Body of pancreas (tissue), 4 donors: ENCODE measurements around the gene HTN1. TPM values are rescaled to one million over a fixed set of nuclear protein-coding genes. Genes with fewer than 3 reads are reported as not detected.
"Not testable (repeated sequence)": the region's sequence is repeated elsewhere in the genome, so short reads cannot be mapped to it uniquely, and the experiment has no call there.

ENCODE experiments used
- ATAC-seq: fragments of 150-250 bp; one replicate; pipeline ENCODE4 v1.9.1; 2016
- DNase-seq, 4 donors: peaks; one replicate each; pipeline ENCODE4 v3.0.0-alpha.2; 2019
- H3K27ac ChIP-seq, 4 donors: fragments of 200-600 bp; sonication (generic); 1 replicate in 3 of 4; 2 replicates in 1 of 4; pipeline versions ENCODE4 v1.5.1 to v1.6.1; 2016 to 2019; ENCODE audit warnings: mild to moderate bottlenecking in 1 of 4, mixed read lengths in 1 of 4, moderate library complexity in 1 of 4
- H3K27me3 ChIP-seq, 2 donors: fragments of 200-600 bp; sonication (generic); one replicate each; pipeline ENCODE4 v1.6.0; 2016; ENCODE audit warnings: mild to moderate bottlenecking in 1 of 2
- H3K36me3 ChIP-seq, 2 donors: fragments of 200-600 bp; sonication (generic); replicated peaks in 1 of 2; 2 replicates each; pipeline ENCODE4 v1.5.1; 2016; ENCODE audit warnings: low read depth in 2 of 2; ENCODE audit not compliant: insufficient read depth in 1 of 2
- H3K4me1 ChIP-seq: fragments of 200-600 bp; sonication (generic); one replicate; pipeline ENCODE4 v1.6.0; 2016
- H3K4me3 ChIP-seq, 2 donors: fragments of 200-600 bp; sonication (generic); 1 replicate in 1 of 2; 2 replicates in 1 of 2; pipeline ENCODE4 v1.5.1; 2016 to 2019
- H3K9me3 ChIP-seq, 3 donors: fragments of 200-600 bp; sonication (generic); 1 replicate in 2 of 3; 2 replicates in 1 of 3; pipeline ENCODE4 v1.5.1; 2016
- POLR2A ChIP-seq, 3 donors: fragments of 450-650 bp; IDR thresholded peaks; one replicate each; pipeline ENCODE4 v1.6.1; 2016; ENCODE audit warnings: antibody characterized with exemption in 3 of 3, mild to moderate bottlenecking in 2 of 3
- WGBS, 2 donors: methylation state at CpG; one replicate each; pipeline ENCODE4 v1.1.5; 2017; 5-methylcytosine and 5-hydroxymethylcytosine counted together
- intact Hi-C: fragments of 100-400 bp; cut with DNase I; formaldehyde crosslinking; loops from one replicate; pipeline ENCODE4 v1.15.1; 2023
- total RNA-seq, 2 donors: library from RNA; depleted of rRNA; stranded (reverse); fragments of >200 nt; gene quantifications; one replicate each; pipeline ENCODE4 v1.1.0, GENCODE V29; 2016
- TF ChIP-seq, protein P1 (sequence below), 7 experiments: fragments of 450-650 bp in 4 of 7; fragments of 200-600 bp in 3 of 7; sonication (generic) in 3 of 7; IDR thresholded peaks; one replicate each; pipeline ENCODE4 v1.5.1; 2016 to 2019; ENCODE audit warnings: antibody characterized with exemption in 7 of 7

HTN1 gene
- total RNA-seq, result not detected

DNA sequence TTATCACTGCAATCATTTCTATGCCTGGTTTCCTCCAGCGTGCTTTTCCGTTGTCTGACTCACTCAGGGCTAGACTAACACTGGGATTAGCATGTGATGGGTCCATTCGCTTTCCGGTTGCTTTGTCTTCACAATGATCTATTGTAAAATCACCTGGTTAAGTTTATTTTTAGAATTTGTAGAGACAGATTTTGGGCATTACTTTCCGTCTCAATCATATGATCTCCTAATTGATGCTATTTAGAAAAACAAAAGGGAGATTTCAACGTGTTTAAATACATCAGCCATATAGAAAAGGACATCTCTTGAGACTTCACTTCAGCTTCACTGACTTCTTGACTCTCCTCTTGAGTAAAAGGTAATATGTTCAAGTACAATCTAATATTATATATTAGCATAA lies at the start of gene HTN1:
HTN1 (plus strand) TSS at position 301 of the 400 bp plus-strand sequence. CDS start 2,639 bp downstream, outside the sequence.
- H3K27ac ChIP-seq, ATAC-seq, H3K9me3 ChIP-seq, H3K36me3 ChIP-seq, DNase-seq, H3K4me1 ChIP-seq, H3K4me3 ChIP-seq, intact Hi-C loops, H3K27me3 ChIP-seq: not testable (repeated sequence)
- 73 to 75% methylated on average over 6 of the region's 6 CpGs for WGBS, 2 donors

DNA sequence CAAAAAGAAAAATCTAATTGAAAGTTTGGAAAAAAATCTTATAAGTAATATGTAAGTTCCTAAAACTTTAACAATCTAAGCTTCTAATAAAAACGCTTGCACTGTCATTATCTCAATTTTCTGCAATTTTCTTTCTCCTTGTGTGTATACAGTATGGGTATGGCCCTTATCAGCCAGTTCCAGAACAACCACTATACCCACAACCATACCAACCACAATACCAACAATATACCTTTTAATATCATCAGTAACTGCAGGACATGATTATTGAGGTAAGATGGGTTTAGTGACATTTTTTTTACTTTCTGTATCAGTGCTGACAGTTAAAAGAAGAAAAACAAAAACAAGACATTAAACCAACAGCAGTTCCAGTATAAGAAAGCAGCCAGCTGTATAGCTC lies 49.5 kb upstream of the HTN1 start:
- no peak overlapping the region for H3K4me3 ChIP-seq
- H3K27ac ChIP-seq, result no peak overlapping the region
- ATAC-seq (no peak), DNase-seq (no peak)
- intact Hi-C loops, result no loop called here
- H3K27me3 ChIP-seq, result no peaks in the 10 kb centered on the region
- no peaks in the 10 kb centered on the region for H3K4me1 ChIP-seq
- no peak for TF ChIP-seq POLR2A (IDR thresholded peaks at IDR 0.05)
- TF ChIP-seq, protein P1, sequence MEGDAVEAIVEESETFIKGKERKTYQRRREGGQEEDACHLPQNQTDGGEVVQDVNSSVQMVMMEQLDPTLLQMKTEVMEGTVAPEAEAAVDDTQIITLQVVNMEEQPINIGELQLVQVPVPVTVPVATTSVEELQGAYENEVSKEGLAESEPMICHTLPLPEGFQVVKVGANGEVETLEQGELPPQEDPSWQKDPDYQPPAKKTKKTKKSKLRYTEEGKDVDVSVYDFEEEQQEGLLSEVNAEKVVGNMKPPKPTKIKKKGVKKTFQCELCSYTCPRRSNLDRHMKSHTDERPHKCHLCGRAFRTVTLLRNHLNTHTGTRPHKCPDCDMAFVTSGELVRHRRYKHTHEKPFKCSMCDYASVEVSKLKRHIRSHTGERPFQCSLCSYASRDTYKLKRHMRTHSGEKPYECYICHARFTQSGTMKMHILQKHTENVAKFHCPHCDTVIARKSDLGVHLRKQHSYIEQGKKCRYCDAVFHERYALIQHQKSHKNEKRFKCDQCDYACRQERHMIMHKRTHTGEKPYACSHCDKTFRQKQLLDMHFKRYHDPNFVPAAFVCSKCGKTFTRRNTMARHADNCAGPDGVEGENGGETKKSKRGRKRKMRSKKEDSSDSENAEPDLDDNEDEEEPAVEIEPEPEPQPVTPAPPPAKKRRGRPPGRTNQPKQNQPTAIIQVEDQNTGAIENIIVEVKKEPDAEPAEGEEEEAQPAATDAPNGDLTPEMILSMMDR (IDR thresholded peaks at IDR 0.05), result no peak
- 54 to 63% methylated on average over 1 of the region's 1 CpG for WGBS, 2 donors
- no peaks in the 10 kb centered on the region for H3K9me3 ChIP-seq
- H3K36me3 ChIP-seq, result no peaks in the 10 kb centered on the region

DNA sequence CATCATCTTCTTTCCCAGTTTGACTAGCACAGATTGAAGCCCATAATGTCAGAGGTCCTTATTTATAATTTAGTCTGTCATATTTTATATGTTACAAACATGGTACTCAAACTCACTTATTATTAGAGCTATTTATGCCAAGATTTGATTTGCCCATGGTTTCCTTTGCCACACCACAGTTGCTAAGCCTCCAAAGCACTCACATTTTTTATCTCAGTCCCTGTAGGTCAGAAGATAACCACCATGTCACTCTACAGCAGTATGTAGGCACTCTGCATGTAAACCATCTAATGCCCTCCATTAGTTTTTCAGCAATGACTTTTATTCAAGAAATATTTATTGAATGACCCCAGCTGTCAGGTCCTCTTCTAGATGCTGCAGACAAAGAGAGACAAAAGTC lies 47.7 kb upstream of the HTN1 start:
- DNase-seq (no peak), ATAC-seq (no peak)
- Histone ChIP-seq H3K27me3 (no peaks in the 10 kb centered on the region), H3K4me1 (no peaks in the 10 kb centered on the region), H3K27ac (no peak overlapping the region), H3K9me3 (no peaks in the 10 kb centered on the region), H3K36me3 (no peaks in the 10 kb centered on the region), H3K4me3 (no peak overlapping the region)
- TF ChIP-seq, protein P1 (IDR thresholded peaks at IDR 0.05), result no peak
- TF ChIP-seq POLR2A (IDR thresholded peaks at IDR 0.05), result no peak
- intact Hi-C loops, result no loop called here

DNA sequence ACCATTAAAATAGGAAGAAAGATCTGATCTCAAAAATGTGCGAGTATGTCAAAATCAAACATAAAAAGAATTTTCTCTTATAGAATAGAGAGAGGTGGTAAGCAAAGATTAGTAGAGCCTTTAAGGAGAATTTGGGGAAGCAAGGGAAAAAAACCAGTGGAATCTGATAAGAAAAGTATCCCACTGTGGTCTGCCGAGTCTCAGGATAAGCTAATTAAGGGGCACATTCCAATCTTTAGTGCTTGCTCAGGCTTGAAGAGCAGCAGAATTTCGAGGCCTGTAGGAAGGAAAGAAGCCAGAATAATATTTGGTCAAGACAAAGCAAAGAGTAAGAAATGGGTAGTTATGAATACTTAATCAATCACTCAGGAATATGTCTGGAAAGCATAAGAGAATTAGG lies 41.5 kb upstream of the HTN1 start:
- ATAC-seq (no peak), DNase-seq (no peak)
- no peaks in the 10 kb centered on the region for H3K27me3 ChIP-seq
- no peak for TF ChIP-seq POLR2A (IDR thresholded peaks at IDR 0.05)
- TF ChIP-seq, protein P1 (IDR thresholded peaks at IDR 0.05), result no peak
- H3K9me3 ChIP-seq, result no peaks in the 10 kb centered on the region
- 36 to 57% methylated on average over 3 of the region's 3 CpGs for WGBS, 2 donors
- no peak overlapping the region for H3K27ac ChIP-seq
- no peak overlapping the region for H3K4me3 ChIP-seq
- H3K4me1 ChIP-seq, result no peaks in the 10 kb centered on the region
- intact Hi-C loops, result no loop called here
- no peaks in the 10 kb centered on the region for H3K36me3 ChIP-seq

DNA sequence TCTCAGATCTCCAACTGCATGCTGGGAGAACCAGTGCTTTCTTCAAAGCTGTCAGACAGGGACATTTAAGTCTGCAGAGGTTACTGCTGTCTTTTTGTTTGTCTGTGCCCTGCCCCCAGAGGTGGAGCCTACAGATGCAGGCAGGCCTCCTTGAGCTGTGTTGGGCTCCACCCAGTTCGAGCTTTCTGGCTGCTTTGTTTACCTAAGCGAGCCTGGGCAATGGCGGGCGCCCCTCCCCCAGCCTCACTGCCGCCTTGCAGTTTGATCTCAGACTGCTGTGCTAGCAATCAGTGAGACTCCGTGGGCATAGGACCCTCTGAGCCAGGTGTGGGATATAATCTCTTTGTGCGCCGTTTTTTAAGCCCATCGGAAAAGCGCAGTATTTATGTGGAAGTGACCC lies 31.2 kb upstream of the HTN1 start:
- H3K27ac ChIP-seq, H3K27me3 ChIP-seq, H3K4me1 ChIP-seq, H3K36me3 ChIP-seq, intact Hi-C loops, DNase-seq, ATAC-seq, H3K4me3 ChIP-seq, H3K9me3 ChIP-seq: not testable (repeated sequence)
- 75 to 80% methylated on average over 8 to 10 of the region's 10 CpGs for WGBS, 2 donors

DNA sequence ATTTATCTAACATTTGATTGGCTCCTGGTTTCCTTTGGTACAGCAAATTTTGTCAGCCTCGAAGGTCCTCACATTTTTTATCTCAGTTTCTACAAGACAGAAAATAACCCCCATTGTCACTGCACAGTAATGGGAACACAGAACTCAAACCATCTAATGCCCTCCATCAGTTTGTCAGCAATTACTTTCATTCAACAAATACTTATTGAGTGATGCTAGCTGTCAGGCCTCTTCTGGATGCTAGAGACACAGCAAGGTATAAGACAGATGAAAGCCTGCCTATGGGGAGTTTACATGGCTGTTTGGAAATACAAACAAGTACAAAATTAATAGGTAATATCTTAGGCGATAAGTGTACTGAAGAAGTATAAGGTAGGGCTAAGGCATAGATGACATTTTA lies 27.0 kb upstream of the HTN1 start:
- intact Hi-C loops, result no loop called here
- DNase-seq (no peak), ATAC-seq (no peak)
- no peaks in the 10 kb centered on the region for H3K4me1 ChIP-seq
- 69 to 70% methylated on average over 2 of the region's 2 CpGs for WGBS, 2 donors
- TF ChIP-seq POLR2A (IDR thresholded peaks at IDR 0.05), result no peak
- TF ChIP-seq, protein P1 (IDR thresholded peaks at IDR 0.05), result no peak
- H3K9me3 ChIP-seq, result no peaks in the 10 kb centered on the region
- H3K4me3 ChIP-seq, result no peak overlapping the region
- H3K27ac ChIP-seq, result no peak overlapping the region
- H3K27me3 ChIP-seq, result no peaks in the 10 kb centered on the region
- no peaks in the 10 kb centered on the region for H3K36me3 ChIP-seq
